T-helper 1 cell treated with Interleukin-12 subunit alpha and Interleukin-12 subunit beta and Interleukin-4 antibody, amounts not matched to agents 30 μg/mL and 1 μg/mL, for 36 hours (primary cell): ENCODE data around the gene DNAJB8.

Source experiments
- H3K27ac Mint-ChIP-seq: one replicate; pipeline ENCODE4 v1.8.0; 2021; ENCODE audit warnings: mild to moderate bottlenecking, mixed read lengths
- H3K27me3 Mint-ChIP-seq: one replicate; pipeline ENCODE4 v1.8.0; 2021; ENCODE audit warnings: low read depth, mixed read lengths
- H3K36me3 Mint-ChIP-seq: one replicate; pipeline ENCODE4 v1.8.0; 2021; ENCODE audit warnings: low read depth, mixed read lengths
- H3K4me1 Mint-ChIP-seq: one replicate; pipeline ENCODE4 v1.8.0; 2021; ENCODE audit warnings: low read depth, mixed read lengths
- H3K4me3 Mint-ChIP-seq: one replicate; pipeline ENCODE4 v1.8.0; 2021; ENCODE audit warnings: mild to moderate bottlenecking, moderate library complexity, mixed read lengths
- H3K9me3 Mint-ChIP-seq: one replicate; pipeline ENCODE4 v1.8.0; 2021; ENCODE audit warnings: mixed read lengths

Gene DNAJB8

GRCh38 chr3:128466840-128467541 is at the start of gene DNAJB8:
DNAJB8 (minus strand) TSS chr3:128466890; CDS start chr3:128463245, 3,645 bp downstream.
- Mint-ChIP-seq H3K4me3 (peak within 1 kb of the TSS; percentile 32), H3K4me1 (peaks cover 19% of the 10 kb centered on the region), H3K9me3 (no peaks in the 10 kb centered on the region), H3K36me3 (no peaks in the 10 kb centered on the region), H3K27me3 (peaks cover 36% of the 10 kb centered on the region), H3K27ac (peak within 1 kb of the TSS; percentile 78)

- H3K4me3 Mint-ChIP-seq, result no peak overlapping the region
- no peak overlapping the region for H3K27ac Mint-ChIP-seq
- H3K9me3 Mint-ChIP-seq, result peaks cover 13% of the 10 kb centered on the region
- H3K4me1 Mint-ChIP-seq, result no peaks in the 10 kb centered on the region
- H3K36me3 Mint-ChIP-seq, result no peaks in the 10 kb centered on the region
- peaks cover 54% of the 10 kb centered on the region for H3K27me3 Mint-ChIP-seq
These were observed 49.3 kb upstream of the DNAJB8 start for GRCh38 chr3:128515967-128516366.

GRCh38 chr3:128508852-128509251 is 42.2 kb upstream of the DNAJB8 start:
- no peak overlapping the region for H3K4me3 Mint-ChIP-seq
- H3K36me3 Mint-ChIP-seq, result no peaks in the 10 kb centered on the region
- H3K4me1 Mint-ChIP-seq, result no peaks in the 10 kb centered on the region
- no peak overlapping the region for H3K27ac Mint-ChIP-seq
- peaks cover 29% of the 10 kb centered on the region for H3K27me3 Mint-ChIP-seq
- peaks cover 4% of the 10 kb centered on the region for H3K9me3 Mint-ChIP-seq

- H3K27ac Mint-ChIP-seq, result no peak overlapping the region
These were observed 40.1 kb upstream of the DNAJB8 start for GRCh38 chr3:128506754-128507153.

GRCh38 chr3:128505771-128506170 is 39.1 kb upstream of the DNAJB8 start:
- peaks cover 32% of the 10 kb centered on the region for H3K27me3 Mint-ChIP-seq
- H3K27ac Mint-ChIP-seq, result no peak overlapping the region
- no peaks in the 10 kb centered on the region for H3K36me3 Mint-ChIP-seq
- H3K9me3 Mint-ChIP-seq, result no peaks in the 10 kb centered on the region
- H3K4me3 Mint-ChIP-seq, result no peak overlapping the region
- no peaks in the 10 kb centered on the region for H3K4me1 Mint-ChIP-seq

More at GRCh38 chr3:128506754-128507153, 40.1 kb upstream of the DNAJB8 start:
- Mint-ChIP-seq H3K9me3 (no peaks in the 10 kb centered on the region), H3K36me3 (no peaks in the 10 kb centered on the region), H3K4me1 (no peaks in the 10 kb centered on the region), H3K4me3 (no peak overlapping the region), H3K27me3 (peaks cover 29% of the 10 kb centered on the region)

- H3K27ac Mint-ChIP-seq, result no peak overlapping the region
- H3K4me1 Mint-ChIP-seq, result no peaks in the 10 kb centered on the region
- H3K27me3 Mint-ChIP-seq, result peaks cover 31% of the 10 kb centered on the region
- H3K4me3 Mint-ChIP-seq, result no peak overlapping the region
- no peaks in the 10 kb centered on the region for H3K9me3 Mint-ChIP-seq
- no peaks in the 10 kb centered on the region for H3K36me3 Mint-ChIP-seq
These were observed 38.5 kb upstream of the DNAJB8 start for GRCh38 chr3:128504963-128505730.

GRCh38 chr3:128504533-128504915 is 37.8 kb upstream of the DNAJB8 start:
- Mint-ChIP-seq H3K36me3 (no peaks in the 10 kb centered on the region), H3K27me3 (peaks cover 36% of the 10 kb centered on the region), H3K4me3 (no peak overlapping the region), H3K27ac (no peak overlapping the region), H3K9me3 (no peaks in the 10 kb centered on the region), H3K4me1 (no peaks in the 10 kb centered on the region)

- Mint-ChIP-seq H3K9me3 (no peaks in the 10 kb centered on the region), H3K27ac (no peak overlapping the region), H3K27me3 (peaks cover 36% of the 10 kb centered on the region), H3K4me3 (no peak overlapping the region), H3K36me3 (no peaks in the 10 kb centered on the region), H3K4me1 (no peaks in the 10 kb centered on the region)
These were observed 37.3 kb upstream of the DNAJB8 start for GRCh38 chr3:128503751-128504532.

- Mint-ChIP-seq H3K27ac (no peak overlapping the region), H3K4me3 (no peak overlapping the region), H3K9me3 (no peaks in the 10 kb centered on the region), H3K4me1 (no peaks in the 10 kb centered on the region), H3K36me3 (no peaks in the 10 kb centered on the region), H3K27me3 (peaks cover 43% of the 10 kb centered on the region)
These were observed 36.5 kb upstream of the DNAJB8 start for GRCh38 chr3:128503164-128503651.

- Mint-ChIP-seq H3K4me1 (no peaks in the 10 kb centered on the region), H3K4me3 (no peak overlapping the region), H3K27me3 (peaks cover 44% of the 10 kb centered on the region), H3K36me3 (no peaks in the 10 kb centered on the region), H3K27ac (no peak overlapping the region), H3K9me3 (no peaks in the 10 kb centered on the region)
These were observed 36.0 kb upstream of the DNAJB8 start for GRCh38 chr3:128502712-128503111.

- Mint-ChIP-seq H3K27me3 (peaks cover 49% of the 10 kb centered on the region), H3K27ac (no peak overlapping the region), H3K4me3 (no peak overlapping the region), H3K36me3 (no peaks in the 10 kb centered on the region), H3K4me1 (no peaks in the 10 kb centered on the region), H3K9me3 (no peaks in the 10 kb centered on the region)
These were observed 34.7 kb upstream of the DNAJB8 start for GRCh38 chr3:128501431-128501830.

GRCh38 chr3:128500556-128500955 is 33.9 kb upstream of the DNAJB8 start:
- peaks cover 3% of the 10 kb centered on the region for H3K4me1 Mint-ChIP-seq
- no peaks in the 10 kb centered on the region for H3K36me3 Mint-ChIP-seq
- no peak overlapping the region for H3K4me3 Mint-ChIP-seq
- no peak overlapping the region for H3K27ac Mint-ChIP-seq
- H3K27me3 Mint-ChIP-seq, result peaks cover 57% of the 10 kb centered on the region
- H3K9me3 Mint-ChIP-seq, result no peaks in the 10 kb centered on the region

GRCh38 chr3:128499724-128500275 is 33.1 kb upstream of the DNAJB8 start:
- Mint-ChIP-seq H3K27me3 (peaks cover 63% of the 10 kb centered on the region), H3K36me3 (no peaks in the 10 kb centered on the region), H3K4me1 (peaks cover 3% of the 10 kb centered on the region), H3K27ac (no peak overlapping the region), H3K4me3 (no peak overlapping the region), H3K9me3 (no peaks in the 10 kb centered on the region)

- no peaks in the 10 kb centered on the region for H3K36me3 Mint-ChIP-seq
- peak overlapping the region; percentile 57 for H3K4me3 Mint-ChIP-seq
- peaks cover 71% of the 10 kb centered on the region for H3K27me3 Mint-ChIP-seq
- peaks cover 3% of the 10 kb centered on the region for H3K4me1 Mint-ChIP-seq
- H3K27ac Mint-ChIP-seq, result no peak overlapping the region
- no peaks in the 10 kb centered on the region for H3K9me3 Mint-ChIP-seq
These were observed 32.3 kb upstream of the DNAJB8 start for GRCh38 chr3:128498901-128499530.
